Kidney (tissue), 14 donors: ENCODE measurements around the gene CDH2. TPM values are rescaled to one million over a fixed set of nuclear protein-coding genes. Genes with fewer than 3 reads are reported as not detected.

Source experiments
- DNase-seq, 5 donors: peaks; one replicate each; pipeline ENCODE4 v3.0.0-alpha.2; 2013 to 2020
- FAIRE-seq: peaks from 2 replicates; lab custom pipeline; 2012; peaks lifted over from hg19 to GRCh38; lab: Jason Lieb, UNC
- H3K27ac ChIP-seq, 2 donors: one replicate each; pipeline ENCODE4 v1.7.0; 2013; ENCODE audit warnings: low read depth in 2 of 2, low read length in 2 of 2, inconsistent platforms in 1 of 2
- H3K27me3 ChIP-seq: one replicate; pipeline ENCODE4 v1.7.1; 2013; ENCODE audit warnings: low read length, inconsistent platforms; ENCODE audit not compliant: control insufficient read depth, insufficient read depth
- H3K36me3 ChIP-seq, 3 donors: one replicate each; pipeline versions ENCODE4 v1.7.0 to v1.7.1; 2013; ENCODE audit warnings: low read length in 3 of 3, control low read depth in 1 of 3, inconsistent platforms in 1 of 3; ENCODE audit not compliant: insufficient read depth in 3 of 3, control insufficient read depth in 2 of 3
- H3K4me1 ChIP-seq, 3 donors: one replicate each; pipeline versions ENCODE4 v1.7.0 to v1.7.1; 2013; ENCODE audit warnings: low read length in 3 of 3, inconsistent platforms in 1 of 3, low read depth in 1 of 3; ENCODE audit not compliant: control insufficient read depth in 2 of 3, insufficient read depth in 2 of 3
- H3K4me3 ChIP-seq, 3 donors: one replicate each; pipeline versions ENCODE4 v1.7.0 to v1.8.1; 2013; ENCODE audit warnings: low read length in 3 of 3, control low read depth in 1 of 3, inconsistent platforms in 1 of 3
- H3K9ac ChIP-seq, 3 donors: one replicate each; pipeline versions ENCODE4 v1.7.0 to v1.7.1; 2013; ENCODE audit warnings: low read length in 3 of 3, control low read depth in 1 of 3, inconsistent platforms in 1 of 3
- H3K9me3 ChIP-seq, 3 donors: one replicate each; pipeline versions ENCODE4 v1.7.0 to v1.7.1; 2013; ENCODE audit warnings: low read length in 3 of 3, control low read depth in 1 of 3, inconsistent platforms in 1 of 3; ENCODE audit not compliant: control insufficient read depth in 2 of 3, insufficient read depth in 1 of 3
- CTCF ChIP-seq: IDR thresholded peaks from 3 replicates; pipeline ENCODE4 v1.5.1; 2012; ENCODE audit warnings: mild to moderate bottlenecking, moderate library complexity, borderline replicate concordance; ENCODE audit not compliant: insufficient read depth; ENCODE audit errors: extremely low read depth
- intact Hi-C: fragments of 100-400 bp; cut with DNase I; formaldehyde crosslinking; loops from one replicate; pipeline ENCODE4 v1.11.1; 2022
- polyA plus RNA-seq: library from polyadenylated mRNA; stranded (reverse); fragments of 350-450 nt; fragmentation: Illumina TruSeq; extraction: RNeasy Lipid Tissue Mini Kit (QIAGEN cat#74804); gene quantifications from one replicate; pipeline ENCODE4 v1.2.3, GENCODE V29; 2014; ENCODE audit warnings: low read depth, low replicate concordance; ENCODE audit not compliant: insufficient read depth
- total RNA-seq: library from RNA; stranded (reverse); fragmentation: NEBNext Ultra II Directional; extraction: Animal tissue kit (Norgen Biotek cat#: 25700); gene quantifications from one replicate; pipeline ENCODE4 v1.2.1, GENCODE V29; 2021
- donor health status: control.
- donor health status: control.
- donor health status: control.
- donor health status: control.
- donor health status: control.
- donor health status: DM: yes; HTN: yes; CAD: no.
- donor health status: Normal renal cell carcinoma (clear cell type).

Gene CDH2
- total and polyA plus RNA-seq, 2 donors from 2014 or later, result 6.3 to 29.6 TPM

- Histone ChIP-seq H3K27ac (no peak overlapping the region), H3K4me3 (no peak overlapping the region), H3K27me3 (no peaks in the 10 kb centered on the region), H3K9me3 (no peaks in the 10 kb centered on the region), H3K36me3 (no peaks in the 10 kb centered on the region), H3K4me1 (no peaks in the 10 kb centered on the region), H3K9ac (no peak overlapping the region)
- intact Hi-C loops, result no loop called here
- TF ChIP-seq CTCF, result peak; percentile 24
- FAIRE-seq (no peak), DNase-seq (peak in 1 of 5 donors; percentile 51)
Observed at GRCh38 chr18:28108814-28109213, 68.1 kb downstream of the CDH2 start.

GRCh38 chr18:28108254-28108653 is 68.7 kb downstream of the CDH2 start:
- no peaks in the 10 kb centered on the region for H3K9me3 ChIP-seq
- H3K4me1 ChIP-seq, result no peaks in the 10 kb centered on the region
- no peaks in the 10 kb centered on the region for H3K27me3 ChIP-seq
- intact Hi-C loops, result no loop called here
- H3K36me3 ChIP-seq, result no peaks in the 10 kb centered on the region
- no peak overlapping the region for H3K4me3 ChIP-seq
- no peak overlapping the region for H3K9ac ChIP-seq
- no peak overlapping the region for H3K27ac ChIP-seq
- FAIRE-seq, result no peak
- DNase-seq, result no peak
- no peak for TF ChIP-seq CTCF

GRCh38 chr18:28099237-28099636 is 77.7 kb downstream of the CDH2 start:
- FAIRE-seq, result no peak
- TF ChIP-seq CTCF, result no peak
- H3K4me1 ChIP-seq, result no peaks in the 10 kb centered on the region
- H3K36me3 ChIP-seq, result no peaks in the 10 kb centered on the region
- no peak for DNase-seq
- H3K9me3 ChIP-seq, result peaks cover 0 to 12% (median 2%) of the 10 kb centered on the region in 3 donors
- H3K27ac ChIP-seq, result no peak overlapping the region
- no peaks in the 10 kb centered on the region for H3K27me3 ChIP-seq
- no peak overlapping the region for H3K4me3 ChIP-seq
- H3K9ac ChIP-seq, result no peak overlapping the region
- intact Hi-C loops, result no loop called here

- H3K36me3 ChIP-seq, result no peaks in the 10 kb centered on the region
- FAIRE-seq, result no peak
- TF ChIP-seq CTCF, result no peak
- intact Hi-C loops, result no loop called here
- no peak overlapping the region for H3K9ac ChIP-seq
- peaks cover 0 to 12% (median 2%) of the 10 kb centered on the region in 3 donors for H3K9me3 ChIP-seq
- no peaks in the 10 kb centered on the region for H3K27me3 ChIP-seq
- H3K4me1 ChIP-seq, result no peaks in the 10 kb centered on the region
- no peak for DNase-seq
- no peak overlapping the region for H3K27ac ChIP-seq
- H3K4me3 ChIP-seq, result no peak overlapping the region
Observed at GRCh38 chr18:28095631-28096030, 81.3 kb downstream of the CDH2 start.
